ENCODE data around the gene ACSF2.

GRCh38 chr17:50381920-50382319 lies 44.1 kb upstream of the ACSF2 start:
- TF ChIP-seq, protein P1, sequence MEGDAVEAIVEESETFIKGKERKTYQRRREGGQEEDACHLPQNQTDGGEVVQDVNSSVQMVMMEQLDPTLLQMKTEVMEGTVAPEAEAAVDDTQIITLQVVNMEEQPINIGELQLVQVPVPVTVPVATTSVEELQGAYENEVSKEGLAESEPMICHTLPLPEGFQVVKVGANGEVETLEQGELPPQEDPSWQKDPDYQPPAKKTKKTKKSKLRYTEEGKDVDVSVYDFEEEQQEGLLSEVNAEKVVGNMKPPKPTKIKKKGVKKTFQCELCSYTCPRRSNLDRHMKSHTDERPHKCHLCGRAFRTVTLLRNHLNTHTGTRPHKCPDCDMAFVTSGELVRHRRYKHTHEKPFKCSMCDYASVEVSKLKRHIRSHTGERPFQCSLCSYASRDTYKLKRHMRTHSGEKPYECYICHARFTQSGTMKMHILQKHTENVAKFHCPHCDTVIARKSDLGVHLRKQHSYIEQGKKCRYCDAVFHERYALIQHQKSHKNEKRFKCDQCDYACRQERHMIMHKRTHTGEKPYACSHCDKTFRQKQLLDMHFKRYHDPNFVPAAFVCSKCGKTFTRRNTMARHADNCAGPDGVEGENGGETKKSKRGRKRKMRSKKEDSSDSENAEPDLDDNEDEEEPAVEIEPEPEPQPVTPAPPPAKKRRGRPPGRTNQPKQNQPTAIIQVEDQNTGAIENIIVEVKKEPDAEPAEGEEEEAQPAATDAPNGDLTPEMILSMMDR (IDR thresholded peaks at IDR 0.05; ENCODE audit: poor library complexity), result no peak
- no peak for TF ChIP-seq EZH2 (IDR thresholded peaks at IDR 0.05; ENCODE audit: borderline replicate concordance)
- TF ChIP-seq EZH2phosphoT487 (IDR thresholded peaks at IDR 0.05; ENCODE audit: low read depth, severe bottlenecking, unreplicated experiment), result no peak
